Chondrocyte (in vitro differentiated cells): ENCODE data around the gene GRM7. TPM values are rescaled to one million over a fixed set of nuclear protein-coding genes. Genes with fewer than 3 reads are reported as not detected.

Experiments
- DNase-seq: peaks from one replicate; pipeline ENCODE4 v3.0.0; 2021; ENCODE audit warnings: mixed read lengths, low spot score
- H3K27ac Mint-ChIP-seq: one replicate; pipeline ENCODE4 v1.8.0; 2021; ENCODE audit warnings: mild to moderate bottlenecking, moderate library complexity, mixed read lengths; ENCODE audit not compliant: unreplicated experiment
- H3K27me3 Mint-ChIP-seq: 2 replicates; pipeline ENCODE4 v1.8.0; 2021; ENCODE audit warnings: low read depth, mixed read lengths
- H3K36me3 Mint-ChIP-seq: 2 replicates; pipeline ENCODE4 v1.8.0; 2021; ENCODE audit warnings: low read depth, mixed read lengths
- H3K4me1 Mint-ChIP-seq: 2 replicates; pipeline ENCODE4 v1.8.0; 2021; ENCODE audit warnings: low read depth, mild to moderate bottlenecking, mixed read lengths
- H3K4me3 Mint-ChIP-seq: one replicate; pipeline ENCODE4 v1.8.0; 2021; ENCODE audit warnings: mild to moderate bottlenecking, moderate library complexity, mixed read lengths; ENCODE audit not compliant: unreplicated experiment
- H3K9me3 Mint-ChIP-seq: 2 replicates; pipeline ENCODE4 v1.8.0; 2021; ENCODE audit warnings: low read depth, mixed read lengths
- CTCF ChIP-seq: fragments of 200-600 bp; sonication (generic); IDR thresholded peaks from 2 replicates; pipeline ENCODE4 v1.5.0; 2021; ENCODE audit warnings: antibody characterized with exemption, mild to moderate bottlenecking, moderate library complexity
- total RNA-seq: library from RNA; stranded (reverse); gene quantifications from 3 replicates; pipeline ENCODE4 v1.2.1, GENCODE V29; 2021

GRM7 gene
- total RNA-seq, 1 donor from 2014 or later, result not detected

DNA sequence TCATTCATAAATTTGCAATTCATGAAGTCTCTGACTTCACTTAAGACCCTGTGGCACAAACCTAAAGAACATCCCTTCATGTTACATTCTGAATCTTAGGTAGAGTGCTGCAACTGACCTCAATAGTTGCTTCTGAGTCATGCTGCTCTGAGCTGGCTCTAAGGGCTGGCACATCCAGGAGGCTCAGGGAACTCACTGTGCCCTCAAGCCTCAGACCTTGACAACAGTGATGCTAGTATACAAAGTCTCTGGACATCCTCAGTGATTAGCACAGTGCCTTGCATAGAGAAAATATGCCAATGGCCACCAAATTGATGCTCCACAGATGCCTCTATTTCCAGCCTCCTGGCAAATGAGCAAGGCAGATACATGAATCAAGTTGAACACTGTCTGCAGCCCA, 899.8 kb downstream of the GRM7 start:
- DNase-seq, result no peak
- no peak for TF ChIP-seq CTCF
- Mint-ChIP-seq H3K36me3 (no peaks in the 10 kb centered on the region), H3K4me1 (no peaks in the 10 kb centered on the region), H3K4me3 (no peak overlapping the region), H3K27me3 (no peaks in the 10 kb centered on the region), H3K27ac (no peak overlapping the region), H3K9me3 (peaks cover 11% of the 10 kb centered on the region)

DNA sequence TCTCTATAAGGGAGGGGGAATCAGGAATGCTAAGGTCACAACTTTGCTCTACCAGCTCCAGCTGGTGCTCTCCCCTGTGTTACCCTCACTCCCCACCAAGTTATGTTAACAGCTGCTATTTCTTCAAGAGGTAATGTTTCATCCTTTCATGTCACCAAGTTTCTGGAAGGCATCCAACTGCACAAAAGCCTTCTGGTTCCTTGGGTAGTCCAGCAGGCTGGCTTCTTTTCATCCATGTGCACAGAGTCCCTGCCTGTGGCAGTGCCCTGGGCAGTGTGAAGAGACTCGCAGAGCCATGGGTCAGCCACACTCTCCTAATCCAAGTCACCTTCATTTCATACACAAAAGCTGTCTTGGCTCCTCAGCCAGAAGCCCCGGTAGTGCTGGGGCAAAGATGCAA, 903.2 kb downstream of the GRM7 start:
- H3K4me1 Mint-ChIP-seq, result no peaks in the 10 kb centered on the region
- DNase-seq, result no peak
- no peak for TF ChIP-seq CTCF
- H3K4me3 Mint-ChIP-seq, result no peak overlapping the region
- peaks cover 14% of the 10 kb centered on the region for H3K9me3 Mint-ChIP-seq
- H3K27me3 Mint-ChIP-seq, result no peaks in the 10 kb centered on the region
- no peak overlapping the region for H3K27ac Mint-ChIP-seq
- no peaks in the 10 kb centered on the region for H3K36me3 Mint-ChIP-seq

DNA sequence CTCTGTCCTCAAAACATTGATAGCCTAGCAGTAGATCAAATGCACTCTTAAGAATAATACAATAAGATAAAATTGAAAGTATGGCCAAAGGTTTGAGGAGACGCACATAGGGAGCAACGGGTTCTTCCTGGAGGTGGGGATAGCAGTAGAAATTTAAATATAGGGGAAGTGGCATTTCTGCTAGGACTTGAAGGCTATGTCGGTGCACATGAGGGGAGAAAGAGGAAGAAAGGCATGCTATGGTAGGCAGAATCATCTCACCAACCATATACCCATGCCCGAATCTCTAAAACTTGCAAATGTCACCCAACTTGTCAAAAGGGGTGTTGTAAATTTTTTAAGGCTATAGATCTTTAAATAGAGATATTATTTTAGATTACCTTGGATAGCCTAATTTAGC, 905.6 kb downstream of the GRM7 start:
- no peaks in the 10 kb centered on the region for H3K36me3 Mint-ChIP-seq
- no peak for TF ChIP-seq CTCF
- no peak for DNase-seq
- no peaks in the 10 kb centered on the region for H3K27me3 Mint-ChIP-seq
- H3K27ac Mint-ChIP-seq, result no peak overlapping the region
- H3K4me3 Mint-ChIP-seq, result no peak overlapping the region
- H3K4me1 Mint-ChIP-seq, result no peaks in the 10 kb centered on the region
- H3K9me3 Mint-ChIP-seq, result peaks cover 10% of the 10 kb centered on the region

GRCh38 chr3:7779331-7779730, 918.4 kb downstream of the GRM7 start:
- no peak overlapping the region for H3K27ac Mint-ChIP-seq
- H3K27me3 Mint-ChIP-seq, result peaks cover 1% of the 10 kb centered on the region
- H3K4me1 Mint-ChIP-seq, result no peaks in the 10 kb centered on the region
- peaks cover 2% of the 10 kb centered on the region for H3K9me3 Mint-ChIP-seq
- DNase-seq, result no peak
- H3K36me3 Mint-ChIP-seq, result no peaks in the 10 kb centered on the region
- no peak overlapping the region for H3K4me3 Mint-ChIP-seq
- TF ChIP-seq CTCF, result no peak

DNA sequence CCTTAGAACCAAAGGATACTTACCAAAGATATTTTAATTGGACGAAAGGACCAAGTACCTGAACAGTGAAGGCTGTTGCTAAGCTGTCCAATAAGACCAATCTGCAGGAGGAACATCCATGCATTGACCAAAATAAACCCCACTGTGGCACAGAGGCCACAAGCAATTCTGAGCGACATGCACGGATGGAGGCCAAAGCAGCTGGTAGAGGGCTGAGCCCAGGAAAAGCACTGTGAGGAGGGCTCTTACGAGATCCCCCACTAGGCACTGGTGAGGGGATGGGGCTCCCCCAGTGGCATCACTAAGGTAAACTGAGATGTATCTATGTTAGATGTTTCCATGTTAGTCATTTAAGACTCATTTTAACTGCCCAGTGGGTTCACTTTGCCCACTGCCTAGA, 920.5 kb downstream of the GRM7 start:
- H3K36me3 Mint-ChIP-seq, result no peaks in the 10 kb centered on the region
- H3K4me3 Mint-ChIP-seq, result no peak overlapping the region
- peaks cover 2% of the 10 kb centered on the region for H3K9me3 Mint-ChIP-seq
- peaks cover 1% of the 10 kb centered on the region for H3K27me3 Mint-ChIP-seq
- no peak for TF ChIP-seq CTCF
- H3K27ac Mint-ChIP-seq, result no peak overlapping the region
- DNase-seq, result no peak
- no peaks in the 10 kb centered on the region for H3K4me1 Mint-ChIP-seq
